Ovary (tissue), 3 donors: ENCODE measurements around the gene MED14.

Experiments
- CTCF ChIP-seq, 3 donors: fragments of 450-650 bp in 2 of 3; fragments of 200-600 bp in 1 of 3; IDR thresholded peaks; one replicate each; pipeline versions ENCODE4 v1.5.1 to v1.8.0; 2016 to 2022; ENCODE audit warnings: antibody characterized with exemption in 3 of 3, mild to moderate bottlenecking in 1 of 3
- POLR2A ChIP-seq: fragments of 450-650 bp; IDR thresholded peaks from one replicate; pipeline ENCODE4 v1.6.1; 2017; ENCODE audit warnings: antibody characterized with exemption, mild to moderate bottlenecking, moderate library complexity
- donor health status: DM: no; HTN: no; CAD: no.

GRCh38 chrX:40720339-40720738, 15.0 kb downstream of the MED14 start:
- no peak for TF ChIP-seq CTCF (IDR thresholded peaks at IDR 0.05)
- TF ChIP-seq POLR2A, result no peak
